ENCODE data around the gene TSPAN10. TPM values are rescaled to one million over a fixed set of nuclear protein-coding genes. Genes with fewer than 3 reads are reported as not detected.

The TSPAN10 gene
- total and polyA plus RNA-seq, 4 donors, result 0.61 to 4.7 (median 1.1) TPM

DNA sequence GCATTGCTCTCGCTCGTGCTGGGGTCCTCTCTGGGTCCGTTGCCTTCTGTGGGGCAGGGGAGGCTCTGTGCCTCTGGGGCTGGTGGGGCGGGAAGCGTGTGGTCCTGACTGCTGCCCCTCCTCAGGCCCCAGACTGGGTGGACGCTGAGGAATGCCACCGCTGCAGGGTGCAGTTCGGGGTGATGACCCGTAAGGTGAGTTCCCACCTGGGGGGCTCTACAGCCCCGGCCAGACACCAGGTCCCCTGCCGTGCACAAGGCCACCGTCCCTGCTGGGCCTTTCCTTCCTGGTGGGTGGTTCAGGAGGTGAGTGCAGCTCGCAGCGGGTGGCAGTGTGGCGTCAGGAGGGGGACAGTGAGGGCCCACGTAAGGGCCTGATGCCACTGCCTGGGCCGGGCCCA lies 53.6 kb downstream of the TSPAN10 start:
- ATAC-seq (ENCODE audit: insufficient read depth, low FRiP score), result no peak
- no peak for DNase-seq
- H3K36me3 ChIP-seq (ENCODE audit: control insufficient read depth in 4 of 4, insufficient read depth in 4 of 4, low read length in 4 of 4), result peaks cover 13 to 91% (median 27%) of the 10 kb centered on the region in 4 donors
- TF ChIP-seq, protein P1, sequence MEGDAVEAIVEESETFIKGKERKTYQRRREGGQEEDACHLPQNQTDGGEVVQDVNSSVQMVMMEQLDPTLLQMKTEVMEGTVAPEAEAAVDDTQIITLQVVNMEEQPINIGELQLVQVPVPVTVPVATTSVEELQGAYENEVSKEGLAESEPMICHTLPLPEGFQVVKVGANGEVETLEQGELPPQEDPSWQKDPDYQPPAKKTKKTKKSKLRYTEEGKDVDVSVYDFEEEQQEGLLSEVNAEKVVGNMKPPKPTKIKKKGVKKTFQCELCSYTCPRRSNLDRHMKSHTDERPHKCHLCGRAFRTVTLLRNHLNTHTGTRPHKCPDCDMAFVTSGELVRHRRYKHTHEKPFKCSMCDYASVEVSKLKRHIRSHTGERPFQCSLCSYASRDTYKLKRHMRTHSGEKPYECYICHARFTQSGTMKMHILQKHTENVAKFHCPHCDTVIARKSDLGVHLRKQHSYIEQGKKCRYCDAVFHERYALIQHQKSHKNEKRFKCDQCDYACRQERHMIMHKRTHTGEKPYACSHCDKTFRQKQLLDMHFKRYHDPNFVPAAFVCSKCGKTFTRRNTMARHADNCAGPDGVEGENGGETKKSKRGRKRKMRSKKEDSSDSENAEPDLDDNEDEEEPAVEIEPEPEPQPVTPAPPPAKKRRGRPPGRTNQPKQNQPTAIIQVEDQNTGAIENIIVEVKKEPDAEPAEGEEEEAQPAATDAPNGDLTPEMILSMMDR (IDR thresholded peaks at IDR 0.05; ENCODE audit: control extremely low read depth, extremely low read depth), result no peak
- H3K27ac ChIP-seq (ENCODE audit: low read depth in 1 of 2, low read length in 1 of 2), result no peak overlapping the region
- H3K4me3 ChIP-seq, result no peak overlapping the region
- peaks cover 0 to under 1% (median 0%) of the 10 kb centered on the region in 5 donors for H3K4me1 ChIP-seq (ENCODE audit: control insufficient read depth in 5 of 5, insufficient read depth in 5 of 5, low read length in 5 of 5)
- H3K9me3 ChIP-seq (ENCODE audit: control insufficient read depth in 4 of 4, insufficient read depth in 3 of 4, low read length in 3 of 4), result no peaks in the 10 kb centered on the region
- no peaks in the 10 kb centered on the region for H3K27me3 ChIP-seq (ENCODE audit: control insufficient read depth in 3 of 3, insufficient read depth in 3 of 3, low read length in 2 of 3)
- H3K9ac ChIP-seq (ENCODE audit: insufficient read depth in 1 of 2, low read length in 2 of 2), result no peak overlapping the region
- WGBS, 2 donors, result 89 to 90% methylated on average over 17 of the region's 17 CpGs

DNA sequence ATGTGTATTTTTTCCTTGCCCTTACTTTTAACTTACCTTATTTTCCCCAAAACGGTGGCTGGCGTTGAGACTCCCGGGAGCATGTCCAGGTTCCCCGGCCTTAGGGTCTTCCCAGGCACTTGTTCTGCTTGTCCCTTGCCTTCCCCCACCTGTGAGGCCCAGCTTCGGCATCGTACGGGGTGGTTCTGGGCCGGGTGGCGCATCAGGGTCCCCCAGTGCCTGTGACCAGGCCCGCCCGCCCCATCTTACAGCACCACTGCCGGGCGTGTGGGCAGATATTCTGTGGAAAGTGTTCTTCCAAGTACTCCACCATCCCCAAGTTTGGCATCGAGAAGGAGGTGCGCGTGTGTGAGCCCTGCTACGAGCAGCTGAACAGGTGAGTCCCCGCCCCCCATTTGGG lies 54.2 kb downstream of the TSPAN10 start:
- 92 to 94% methylated on average over 18 of the region's 18 CpGs for WGBS, 2 donors
- ATAC-seq (ENCODE audit: insufficient read depth, low FRiP score) (no peak), DNase-seq (no peak)
- Histone ChIP-seq H3K27ac (ENCODE audit: low read depth in 1 of 2, low read length in 1 of 2) (no peak overlapping the region), H3K9me3 (ENCODE audit: control insufficient read depth in 4 of 4, insufficient read depth in 3 of 4, low read length in 3 of 4) (no peaks in the 10 kb centered on the region), H3K36me3 (ENCODE audit: control insufficient read depth in 4 of 4, insufficient read depth in 4 of 4, low read length in 4 of 4) (peaks cover 11 to 97% (median 31%) of the 10 kb centered on the region in 4 donors), H3K4me1 (ENCODE audit: control insufficient read depth in 5 of 5, insufficient read depth in 5 of 5, low read length in 5 of 5) (no peaks in the 10 kb centered on the region), H3K9ac (ENCODE audit: insufficient read depth in 1 of 2, low read length in 2 of 2) (no peak overlapping the region), H3K4me3 (no peak overlapping the region), H3K27me3 (ENCODE audit: control insufficient read depth in 3 of 3, insufficient read depth in 3 of 3, low read length in 2 of 3) (no peaks in the 10 kb centered on the region)
- TF ChIP-seq, protein P1 (IDR thresholded peaks at IDR 0.05; ENCODE audit: control extremely low read depth, extremely low read depth), result no peak

DNA sequence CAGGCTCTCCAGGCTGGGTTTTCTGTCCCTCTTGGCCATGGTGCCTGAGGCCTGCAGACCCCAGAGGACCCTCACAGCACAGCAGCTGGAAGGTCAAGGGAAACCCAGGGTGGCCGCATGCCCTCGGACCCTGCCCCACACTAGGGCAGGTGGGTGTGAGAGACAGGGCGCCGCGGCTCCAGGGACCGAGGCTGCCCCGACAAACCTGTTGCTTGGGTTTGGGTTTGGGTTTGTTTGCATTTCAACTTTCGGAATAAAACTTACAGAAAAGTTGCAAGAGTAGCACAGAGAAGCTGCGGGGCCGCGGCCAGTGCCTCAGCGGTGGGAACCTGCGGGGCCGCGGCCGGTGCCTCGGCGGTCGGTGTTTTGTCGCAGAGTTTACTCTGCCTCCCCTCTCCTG lies 54.6 kb downstream of the TSPAN10 start:
- Histone ChIP-seq H3K27ac (ENCODE audit: low read depth in 1 of 2, low read length in 1 of 2) (no peak overlapping the region), H3K4me3 (no peak overlapping the region), H3K9ac (ENCODE audit: insufficient read depth in 1 of 2, low read length in 2 of 2) (no peak overlapping the region), H3K36me3 (ENCODE audit: control insufficient read depth in 4 of 4, insufficient read depth in 4 of 4, low read length in 4 of 4) (peaks cover 8 to 97% (median 32%) of the 10 kb centered on the region in 4 donors), H3K4me1 (ENCODE audit: control insufficient read depth in 5 of 5, insufficient read depth in 5 of 5, low read length in 5 of 5) (no peaks in the 10 kb centered on the region), H3K9me3 (ENCODE audit: control insufficient read depth in 4 of 4, insufficient read depth in 3 of 4, low read length in 3 of 4) (no peaks in the 10 kb centered on the region), H3K27me3 (ENCODE audit: control insufficient read depth in 3 of 3, insufficient read depth in 3 of 3, low read length in 2 of 3) (no peaks in the 10 kb centered on the region)
- 95 to 97% methylated on average over 20 of the region's 20 CpGs for WGBS, 2 donors
- ATAC-seq (ENCODE audit: insufficient read depth, low FRiP score) (no peak), DNase-seq (no peak)
- TF ChIP-seq, protein P1 (IDR thresholded peaks at IDR 0.05; ENCODE audit: control extremely low read depth, extremely low read depth), result no peak
